HL-60 (cell line): ENCODE data around the gene PHRF1.

ENCODE experiments used
- CTCF ChIP-seq: IDR thresholded peaks from one replicate; pipeline ENCODE4 v1.5.1; 2011; ENCODE audit warnings: low read length, control low read depth, inconsistent platforms; ENCODE audit not compliant: insufficient read depth
- GABPA ChIP-seq: IDR thresholded peaks from 2 replicates; pipeline ENCODE4 v1.6.1; 2012; ENCODE audit warnings: low read depth
- POLR2AphosphoS5 ChIP-seq: IDR thresholded peaks from 2 replicates; pipeline ENCODE4 v1.6.1; 2012; ENCODE audit warnings: low read depth
- REST ChIP-seq: IDR thresholded peaks from 2 replicates; pipeline ENCODE4 v1.6.1; 2012; ENCODE audit warnings: low read depth; ENCODE audit not compliant: insufficient replicate concordance
- SPI1 ChIP-seq: IDR thresholded peaks from 2 replicates; pipeline ENCODE4 v1.6.1; 2012; ENCODE audit warnings: low read depth, mild to moderate bottlenecking, borderline replicate concordance

GRCh38 chr11:558503-558902, 17.8 kb upstream of the PHRF1 start:
- TF ChIP-seq CTCF: no peak
- TF ChIP-seq POLR2AphosphoS5: no peak
- no peak for TF ChIP-seq GABPA
- TF ChIP-seq REST: no peak
- TF ChIP-seq SPI1: no peak
